Measurements from ENCODE around the gene ITFG1. TPM values are rescaled to one million over a fixed set of nuclear protein-coding genes. Genes with fewer than 3 reads are reported as not detected.
A peak's percentile ranks its signal among the peaks of the same experiment; 100 is the strongest.

Gene ITFG1
- total and polyA plus RNA-seq, 2 of the 13 experiments (the other 11 are each of a cell fraction or from before 2014, with no cell fraction given), result 74.5 to 150 TPM

GRCh38 chr16:47499700-47500264 lies 38.9 kb upstream of the ITFG1 start (continued):
- TF ChIP-seq, protein P1, sequence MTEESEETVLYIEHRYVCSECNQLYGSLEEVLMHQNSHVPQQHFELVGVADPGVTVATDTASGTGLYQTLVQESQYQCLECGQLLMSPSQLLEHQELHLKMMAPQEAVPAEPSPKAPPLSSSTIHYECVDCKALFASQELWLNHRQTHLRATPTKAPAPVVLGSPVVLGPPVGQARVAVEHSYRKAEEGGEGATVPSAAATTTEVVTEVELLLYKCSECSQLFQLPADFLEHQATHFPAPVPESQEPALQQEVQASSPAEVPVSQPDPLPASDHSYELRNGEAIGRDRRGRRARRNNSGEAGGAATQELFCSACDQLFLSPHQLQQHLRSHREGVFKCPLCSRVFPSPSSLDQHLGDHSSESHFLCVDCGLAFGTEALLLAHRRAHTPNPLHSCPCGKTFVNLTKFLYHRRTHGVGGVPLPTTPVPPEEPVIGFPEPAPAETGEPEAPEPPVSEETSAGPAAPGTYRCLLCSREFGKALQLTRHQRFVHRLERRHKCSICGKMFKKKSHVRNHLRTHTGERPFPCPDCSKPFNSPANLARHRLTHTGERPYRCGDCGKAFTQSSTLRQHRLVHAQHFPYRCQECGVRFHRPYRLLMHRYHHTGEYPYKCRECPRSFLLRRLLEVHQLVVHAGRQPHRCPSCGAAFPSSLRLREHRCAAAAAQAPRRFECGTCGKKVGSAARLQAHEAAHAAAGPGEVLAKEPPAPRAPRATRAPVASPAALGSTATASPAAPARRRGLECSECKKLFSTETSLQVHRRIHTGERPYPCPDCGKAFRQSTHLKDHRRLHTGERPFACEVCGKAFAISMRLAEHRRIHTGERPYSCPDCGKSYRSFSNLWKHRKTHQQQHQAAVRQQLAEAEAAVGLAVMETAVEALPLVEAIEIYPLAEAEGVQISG (CRISPR knock-in tag; IDR thresholded peaks at IDR 0.05), result peak; percentile 60
- TF ChIP-seq MED1 (CRISPR knock-in tag; IDR thresholded peaks at IDR 0.05) (peak; percentile 92), ZNF614 (CRISPR knock-in tag; IDR thresholded peaks at IDR 0.05; ENCODE audit: borderline replicate concordance) (peak; percentile 96), ZFP37 (CRISPR knock-in tag; IDR thresholded peaks at IDR 0.05; ENCODE audit: borderline replicate concordance) (0 out of 2 replicates have a peak, but pooled peaks have one; percentile 3), FOXP1 (IDR thresholded peaks at IDR 0.05) (no peak), FOXP1 (CRISPR knock-in tag; IDR thresholded peaks at IDR 0.05) (peak; percentile 53), KDM5B (CRISPR knock-in tag; IDR thresholded peaks at IDR 0.05; ENCODE audit: borderline replicate concordance) (0 out of 2 replicates have a peak, but pooled peaks have one; percentile 27), FOXA3 (CRISPR knock-in tag; IDR thresholded peaks at IDR 0.05) (peak; percentile 92), ZNF850 (CRISPR knock-in tag; conservative IDR thresholded peaks at IDR 0.05) (no peak), ZNF503 (CRISPR knock-in tag; IDR thresholded peaks at IDR 0.05) (peak; percentile 52; the same call in 1 of the 2 replicates), TEAD3 (CRISPR knock-in tag; optimal IDR thresholded peaks at IDR 0.05; ENCODE audit: borderline replicate concordance) (peak; percentile 41), ZNF878 (CRISPR knock-in tag; IDR thresholded peaks at IDR 0.05) (peak; percentile 90; the same call in 1 of the 2 replicates), MXD4 (CRISPR knock-in tag; IDR thresholded peaks at IDR 0.05) (peak; percentile 68), SMYD3 (CRISPR knock-in tag; IDR thresholded peaks at IDR 0.05) (0 out of 2 replicates have a peak, but pooled peaks have one; percentile 91), REPIN1 (CRISPR knock-in tag; IDR thresholded peaks at IDR 0.05; ENCODE audit: borderline replicate concordance, low read depth) (peak; percentile 82; the same call in 1 of the 2 replicates), NFIC (IDR thresholded peaks at IDR 0.05; ENCODE audit: low read length) (peak; percentile 72; the same call in 1 of the 2 replicates), ZBTB25 (CRISPR knock-in tag; IDR thresholded peaks at IDR 0.05) (peak; percentile 85)
- TF ChIP-seq, protein P2, sequence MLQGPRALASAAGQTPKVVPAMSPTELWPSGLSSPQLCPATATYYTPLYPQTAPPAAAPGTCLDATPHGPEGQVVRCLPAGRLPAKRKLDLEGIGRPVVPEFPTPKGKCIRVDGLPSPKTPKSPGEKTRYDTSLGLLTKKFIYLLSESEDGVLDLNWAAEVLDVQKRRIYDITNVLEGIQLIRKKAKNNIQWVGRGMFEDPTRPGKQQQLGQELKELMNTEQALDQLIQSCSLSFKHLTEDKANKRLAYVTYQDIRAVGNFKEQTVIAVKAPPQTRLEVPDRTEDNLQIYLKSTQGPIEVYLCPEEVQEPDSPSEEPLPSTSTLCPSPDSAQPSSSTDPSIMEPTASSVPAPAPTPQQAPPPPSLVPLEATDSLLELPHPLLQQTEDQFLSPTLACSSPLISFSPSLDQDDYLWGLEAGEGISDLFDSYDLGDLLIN (CRISPR knock-in tag; IDR thresholded peaks at IDR 0.05; ENCODE audit: borderline replicate concordance), result peak; percentile 45; the same call in 1 of the 2 replicates
- TF ChIP-seq, protein P3, sequence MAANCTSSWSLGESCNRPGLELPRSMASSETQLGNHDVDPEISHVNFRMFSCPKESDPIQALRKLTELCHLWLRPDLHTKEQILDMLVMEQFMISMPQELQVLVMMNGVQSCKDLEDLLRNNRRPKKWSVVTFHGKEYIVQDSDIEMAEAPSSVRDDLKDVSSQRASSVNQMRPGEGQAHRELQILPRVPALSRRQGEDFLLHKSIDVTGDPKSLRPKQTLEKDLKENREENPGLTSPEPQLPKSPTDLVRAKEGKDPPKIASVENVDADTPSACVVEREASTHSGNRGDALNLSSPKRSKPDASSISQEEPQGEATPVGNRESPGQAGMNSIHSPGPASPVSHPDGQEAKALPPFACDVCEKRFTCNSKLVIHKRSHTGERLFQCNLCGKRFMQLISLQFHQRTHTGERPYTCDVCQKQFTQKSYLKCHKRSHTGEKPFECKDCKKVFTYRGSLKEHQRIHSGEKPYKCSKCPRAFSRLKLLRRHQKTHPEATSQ (CRISPR knock-in tag; IDR thresholded peaks at IDR 0.05; ENCODE audit: borderline replicate concordance), result peak; percentile 91; the same call in 1 of the 2 replicates
- TF ChIP-seq, protein P4, sequence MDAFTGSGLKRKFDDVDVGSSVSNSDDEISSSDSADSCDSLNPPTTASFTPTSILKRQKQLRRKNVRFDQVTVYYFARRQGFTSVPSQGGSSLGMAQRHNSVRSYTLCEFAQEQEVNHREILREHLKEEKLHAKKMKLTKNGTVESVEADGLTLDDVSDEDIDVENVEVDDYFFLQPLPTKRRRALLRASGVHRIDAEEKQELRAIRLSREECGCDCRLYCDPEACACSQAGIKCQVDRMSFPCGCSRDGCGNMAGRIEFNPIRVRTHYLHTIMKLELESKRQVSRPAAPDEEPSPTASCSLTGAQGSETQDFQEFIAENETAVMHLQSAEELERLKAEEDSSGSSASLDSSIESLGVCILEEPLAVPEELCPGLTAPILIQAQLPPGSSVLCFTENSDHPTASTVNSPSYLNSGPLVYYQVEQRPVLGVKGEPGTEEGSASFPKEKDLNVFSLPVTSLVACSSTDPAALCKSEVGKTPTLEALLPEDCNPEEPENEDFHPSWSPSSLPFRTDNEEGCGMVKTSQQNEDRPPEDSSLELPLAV (CRISPR knock-in tag; conservative IDR thresholded peaks at IDR 0.05; ENCODE audit: low read depth), result no peak

Measured in HepG2 (cell line).